GM23248 (cell line): ENCODE results near the gene EHD4. TPM values are rescaled to one million over a fixed set of nuclear protein-coding genes. Genes with fewer than 3 reads are reported as not detected.

Source experiments
- DNase-seq: peaks from one replicate; pipeline ENCODE4 v3.0.0-alpha.2; 2015
- H2AFZ ChIP-seq: fragments of 200-600 bp; sonication (generic); 2 replicates; pipeline ENCODE4 v1.6.1; 2016; ENCODE audit warnings: antibody characterized with exemption
- H3F3A ChIP-seq: fragments of 200-600 bp; sonication (generic); 2 replicates; pipeline ENCODE4 v1.6.1; 2016; ENCODE audit warnings: mild to moderate bottlenecking, antibody characterized with exemption, mixed run types; ENCODE audit not compliant: insufficient read depth
- H3K27ac ChIP-seq: fragments of 200-600 bp; sonication (generic); 2 replicates; pipeline ENCODE4 v1.5.1; 2016; ENCODE audit warnings: mild to moderate bottlenecking
- H3K27me3 ChIP-seq: fragments of 200-600 bp; sonication (generic); replicated peaks from 2 replicates; pipeline ENCODE4 v1.6.1; 2016; ENCODE audit warnings: mild to moderate bottlenecking; ENCODE audit not compliant: insufficient read depth
- H3K36me3 ChIP-seq: fragments of 200-600 bp; sonication (generic); 2 replicates; pipeline ENCODE4 v1.6.1; 2016; ENCODE audit warnings: low read depth, mild to moderate bottlenecking
- H3K4me1 ChIP-seq: fragments of 200-600 bp; sonication (generic); 2 replicates; pipeline ENCODE4 v1.6.1; 2016; ENCODE audit warnings: mild to moderate bottlenecking; ENCODE audit not compliant: insufficient read depth
- H3K4me2 ChIP-seq: fragments of 200-600 bp; sonication (generic); one replicate; pipeline ENCODE4 v1.6.1; 2016; ENCODE audit warnings: mild to moderate bottlenecking; ENCODE audit not compliant: unreplicated experiment
- H3K4me3 ChIP-seq: fragments of 200-600 bp; sonication (generic); 2 replicates; pipeline ENCODE4 v1.5.1; 2016; ENCODE audit warnings: mild to moderate bottlenecking
- H3K79me2 ChIP-seq: fragments of 200-600 bp; sonication (generic); 2 replicates; pipeline ENCODE4 v1.6.1; 2016; ENCODE audit warnings: mild to moderate bottlenecking; ENCODE audit not compliant: insufficient read depth
- H3K9ac ChIP-seq: fragments of 200-600 bp; sonication (generic); 2 replicates; pipeline ENCODE4 v1.6.1; 2016; ENCODE audit warnings: mild to moderate bottlenecking
- H3K9me2 ChIP-seq: fragments of 200-600 bp; sonication (generic); 2 replicates; pipeline ENCODE4 v1.6.1; 2016; ENCODE audit warnings: mixed run types, mild to moderate bottlenecking, moderate library complexity; ENCODE audit not compliant: insufficient read depth
- H3K9me3 ChIP-seq: fragments of 200-600 bp; sonication (generic); one replicate; pipeline ENCODE4 v1.6.1; 2017; ENCODE audit warnings: low read depth
- H4K20me1 ChIP-seq: fragments of 200-600 bp; sonication (generic); 2 replicates; pipeline ENCODE4 v1.6.0; 2016; ENCODE audit not compliant: insufficient read depth
- EZH2 ChIP-seq: fragments of 200-600 bp; sonication (generic); IDR thresholded peaks from 2 replicates; pipeline ENCODE4 v1.6.1; 2018; ENCODE audit warnings: antibody characterized with exemption, mild to moderate bottlenecking; ENCODE audit not compliant: insufficient read depth, poor library complexity, severe bottlenecking
- EZH2phosphoT487 ChIP-seq: fragments of 200-600 bp; sonication (generic); IDR thresholded peaks from 2 replicates; pipeline ENCODE4 v1.6.1; 2018; ENCODE audit warnings: antibody characterized with exemption, moderate library complexity, mild to moderate bottlenecking, low read depth; ENCODE audit not compliant: insufficient read depth
- WGBS, 2 experiments: methylation state at CpG; one replicate each; pipeline ENCODE4 v1.1.6; 2015 to 2017; ENCODE audit warnings: low lambda C conversion rate in 2 of 2, low coverage in 1 of 2; ENCODE audit errors: missing lambda C conversion rate in 2 of 2; 5-methylcytosine and 5-hydroxymethylcytosine counted together
- in situ Hi-C: fragments of 300-500 bp; cut with MboI; formaldehyde crosslinking; loops from 2 replicates; pipeline ENCODE4 v1.15.0; 2020
- polyA plus RNA-seq: library from polyadenylated mRNA; unstranded; fragments of >200 nt; fragmentation: Nextera tagmentation; extraction: Ambion mirVana; gene quantifications from 2 replicates; pipeline ENCODE4 v1.2.1, GENCODE V29; 2016
- total RNA-seq: library from RNA; depleted of rRNA; stranded (reverse); fragments of >200 nt; shearing (Covaris generic); gene quantifications from 2 replicates; pipeline ENCODE4 v1.2.3, GENCODE V29; 2014

The EHD4 gene
- total and polyA plus RNA-seq, 2 experiments from 2014 or later = 17.7 to 18.7 TPM

- Histone ChIP-seq H3K4me1 (no peaks in the 10 kb centered on the region), H3K9ac (no peak overlapping the region), H3K27me3 (no peaks in the 10 kb centered on the region), H3K9me3 (no peaks in the 10 kb centered on the region), H3K4me3 (peak overlapping the region; percentile 23; the same call in 1 of the 2 replicates), H3K36me3 (no peaks in the 10 kb centered on the region), H3K79me2 (no peaks in the 10 kb centered on the region), H4K20me1 (no peaks in the 10 kb centered on the region), H3K4me2 (peak overlapping the region; percentile 69), H3F3A (no peaks in the 10 kb centered on the region), H3K9me2 (no peaks in the 10 kb centered on the region), H3K27ac (no peak overlapping the region), H2AFZ (peak overlapping the region; percentile 59)
- WGBS, 2 experiments = 86 to 91% methylated on average over 10 of the region's 10 CpGs
- in situ Hi-C loops = no loop called here
- TF ChIP-seq EZH2phosphoT487 = no peak
- no peak for TF ChIP-seq EZH2
- peak; percentile 51 for DNase-seq
These were observed 9.2 kb upstream of the EHD4 start for GRCh38 chr15:41981371-41982132.

- no peak for TF ChIP-seq EZH2
- TF ChIP-seq EZH2phosphoT487 = no peak
- Histone ChIP-seq H3K27me3 (no peaks in the 10 kb centered on the region), H3K4me2 (peak overlapping the region; percentile 69), H3K9ac (no peak overlapping the region), H3K4me1 (no peaks in the 10 kb centered on the region), H4K20me1 (no peaks in the 10 kb centered on the region), H3K4me3 (peak overlapping the region; percentile 23; the same call in 1 of the 2 replicates), H2AFZ (peak overlapping the region; percentile 59), H3K9me2 (no peaks in the 10 kb centered on the region), H3F3A (no peaks in the 10 kb centered on the region), H3K79me2 (no peaks in the 10 kb centered on the region), H3K9me3 (no peaks in the 10 kb centered on the region), H3K27ac (no peak overlapping the region), H3K36me3 (no peaks in the 10 kb centered on the region)
- 83 to 84% methylated on average over 7 of the region's 7 CpGs for WGBS, 2 experiments
- in situ Hi-C loops = no loop called here
- DNase-seq = no peak
These were observed 8.4 kb upstream of the EHD4 start for GRCh38 chr15:41980654-41981323.

- H3K79me2 ChIP-seq = no peaks in the 10 kb centered on the region
- H3K4me2 ChIP-seq = no peak overlapping the region
- DNase-seq = no peak
- H3K9ac ChIP-seq = no peak overlapping the region
- no peaks in the 10 kb centered on the region for H3K4me1 ChIP-seq
- no peaks in the 10 kb centered on the region for H3K9me3 ChIP-seq
- no peaks in the 10 kb centered on the region for H3K9me2 ChIP-seq
- in situ Hi-C loops = no loop called here
- WGBS, 2 experiments = 88 to 97% methylated on average over 5 of the region's 5 CpGs
- H4K20me1 ChIP-seq = no peaks in the 10 kb centered on the region
- no peak overlapping the region for H3K27ac ChIP-seq
- H2AFZ ChIP-seq = no peak overlapping the region
- TF ChIP-seq EZH2phosphoT487 (no peak), EZH2 (no peak)
- no peaks in the 10 kb centered on the region for H3F3A ChIP-seq
- H3K36me3 ChIP-seq = no peaks in the 10 kb centered on the region
- H3K4me3 ChIP-seq = no peak overlapping the region
- no peaks in the 10 kb centered on the region for H3K27me3 ChIP-seq
These were observed 7.3 kb upstream of the EHD4 start for GRCh38 chr15:41979493-41980266.

GRCh38 chr15:41978534-41978933 lies 6.2 kb upstream of the EHD4 start:
- no peak overlapping the region for H3K27ac ChIP-seq

More at GRCh38 chr15:41978534-41978933, 6.2 kb upstream of the EHD4 start:
- no peaks in the 10 kb centered on the region for H3K4me1 ChIP-seq
- no peaks in the 10 kb centered on the region for H3K27me3 ChIP-seq
- no peak overlapping the region for H2AFZ ChIP-seq
- no peaks in the 10 kb centered on the region for H3K36me3 ChIP-seq
- no peak overlapping the region for H3K4me3 ChIP-seq
- TF ChIP-seq EZH2phosphoT487 (no peak), EZH2 (no peak)
- no peak overlapping the region for H3K9ac ChIP-seq
- H3K4me2 ChIP-seq = no peak overlapping the region
- WGBS, 2 experiments = 87 to 90% methylated on average over 4 of the region's 4 CpGs
- no peaks in the 10 kb centered on the region for H3K79me2 ChIP-seq
- DNase-seq = no peak
- in situ Hi-C loops = no loop called here
- H3F3A ChIP-seq = no peaks in the 10 kb centered on the region
- H3K9me3 ChIP-seq = no peaks in the 10 kb centered on the region
- no peaks in the 10 kb centered on the region for H4K20me1 ChIP-seq
- H3K9me2 ChIP-seq = no peaks in the 10 kb centered on the region
